HEK293 (cell line): Measurements from ENCODE around the gene PAX4.

ENCODE experiments used
- IKZF3 ChIP-seq: fragments of 450-650 bp; IDR thresholded peaks from 2 replicates; pipeline ENCODE4 v1.5.0; 2018; ENCODE audit warnings: missing biosample characterization, mild to moderate bottlenecking, missing genetic modification characterization, moderate library complexity
- MZF1 ChIP-seq: fragments of 450-650 bp; formaldehyde crosslinking; IDR thresholded peaks from 2 replicates; pipeline ENCODE4 v1.5.1; 2017; ENCODE audit warnings: missing biosample characterization, missing genetic modification characterization, borderline replicate concordance
- ZNF10 ChIP-seq: fragments of 450-650 bp; formaldehyde crosslinking; IDR thresholded peaks from 2 replicates; pipeline ENCODE4 v1.5.1; 2017; ENCODE audit warnings: missing biosample characterization, missing genetic modification characterization
- ZNF23 ChIP-seq: fragments of 450-650 bp; formaldehyde crosslinking; IDR thresholded peaks from 2 replicates; pipeline ENCODE4 v1.5.1; 2016; ENCODE audit warnings: missing biosample characterization, missing genetic modification characterization, borderline replicate concordance
- ZNF521 ChIP-seq: fragments of 450-650 bp; formaldehyde crosslinking; IDR thresholded peaks from 2 replicates; pipeline ENCODE4 v1.5.1; 2017; ENCODE audit warnings: missing biosample characterization, mild to moderate bottlenecking, missing genetic modification characterization
- TF ChIP-seq, protein P1 (sequence below): fragments of 450-650 bp; formaldehyde crosslinking; IDR thresholded peaks from 2 replicates; pipeline ENCODE4 v1.5.1; 2016; ENCODE audit warnings: missing biosample characterization, missing genetic modification characterization

DNA sequence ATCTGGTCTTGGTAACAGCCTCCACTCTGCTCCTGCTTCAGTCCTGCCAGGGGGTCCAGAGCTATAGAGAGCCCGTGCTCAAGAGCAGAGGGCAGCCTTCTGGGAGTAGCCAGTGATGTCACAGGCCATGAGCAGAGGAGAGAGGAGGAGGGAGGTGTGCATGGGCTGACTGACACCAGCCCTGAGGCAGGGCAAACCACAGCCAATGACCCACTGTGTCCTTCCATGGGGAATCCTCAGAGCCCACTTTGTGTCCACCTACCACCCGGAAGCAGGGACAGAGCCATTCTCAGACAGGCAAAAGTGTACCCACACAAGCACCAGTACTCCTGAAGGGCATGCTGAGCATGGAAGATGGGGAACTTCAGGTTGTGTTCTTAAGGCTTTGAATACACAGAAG is at the start of gene PAX4:
- TF ChIP-seq IKZF3 (tag by site-specific recombination), result no peak
- TF ChIP-seq ZNF10 (tag by site-specific recombination), result no peak
- no peak for TF ChIP-seq ZNF23 (tag by site-specific recombination)
- TF ChIP-seq ZNF521 (tag by site-specific recombination), result no peak
- no peak for TF ChIP-seq MZF1 (tag by site-specific recombination)
- TF ChIP-seq, protein P1, sequence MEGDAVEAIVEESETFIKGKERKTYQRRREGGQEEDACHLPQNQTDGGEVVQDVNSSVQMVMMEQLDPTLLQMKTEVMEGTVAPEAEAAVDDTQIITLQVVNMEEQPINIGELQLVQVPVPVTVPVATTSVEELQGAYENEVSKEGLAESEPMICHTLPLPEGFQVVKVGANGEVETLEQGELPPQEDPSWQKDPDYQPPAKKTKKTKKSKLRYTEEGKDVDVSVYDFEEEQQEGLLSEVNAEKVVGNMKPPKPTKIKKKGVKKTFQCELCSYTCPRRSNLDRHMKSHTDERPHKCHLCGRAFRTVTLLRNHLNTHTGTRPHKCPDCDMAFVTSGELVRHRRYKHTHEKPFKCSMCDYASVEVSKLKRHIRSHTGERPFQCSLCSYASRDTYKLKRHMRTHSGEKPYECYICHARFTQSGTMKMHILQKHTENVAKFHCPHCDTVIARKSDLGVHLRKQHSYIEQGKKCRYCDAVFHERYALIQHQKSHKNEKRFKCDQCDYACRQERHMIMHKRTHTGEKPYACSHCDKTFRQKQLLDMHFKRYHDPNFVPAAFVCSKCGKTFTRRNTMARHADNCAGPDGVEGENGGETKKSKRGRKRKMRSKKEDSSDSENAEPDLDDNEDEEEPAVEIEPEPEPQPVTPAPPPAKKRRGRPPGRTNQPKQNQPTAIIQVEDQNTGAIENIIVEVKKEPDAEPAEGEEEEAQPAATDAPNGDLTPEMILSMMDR (tag by site-specific recombination), result no peak
